Astrocyte of the spinal cord (primary cell): ENCODE measurements around the gene SRPK1.

Source experiments
- DNase-seq: peaks from one replicate; pipeline ENCODE4 v3.0.0; 2011; ENCODE audit warnings: low read depth, low spot score
- H3K4me3 ChIP-seq: 2 replicates; pipeline ENCODE4 v1.5.1; 2011; ENCODE audit warnings: low read depth, mild to moderate bottlenecking, low read length, moderate library complexity
- CTCF ChIP-seq: IDR thresholded peaks from 2 replicates; pipeline ENCODE4 v1.5.1; 2012; ENCODE audit warnings: low read depth, mild to moderate bottlenecking, low read length, inconsistent platforms
- in situ Hi-C: cut with HindIII; loops from 2 replicates; pipeline ENCODE4 v1.10.0; 2017; ENCODE audit warnings: low sequenced_read_pairs

SRPK1 gene

GRCh38 chr6:35811699-35811995, 109.3 kb downstream of the SRPK1 start:
- in situ Hi-C loops, result no loop called here
- no peak for TF ChIP-seq CTCF
- no peak for DNase-seq
- no peak overlapping the region for H3K4me3 ChIP-seq

GRCh38 chr6:35810971-35811698, 109.8 kb downstream of the SRPK1 start:
- in situ Hi-C loops, result no loop called here
- no peak overlapping the region for H3K4me3 ChIP-seq
- TF ChIP-seq CTCF, result no peak
- peak; percentile 57 for DNase-seq

GRCh38 chr6:35809809-35810208, 111.1 kb downstream of the SRPK1 start:
- H3K4me3 ChIP-seq, result no peak overlapping the region
- no peak for DNase-seq
- in situ Hi-C loops, result no loop called here
- no peak for TF ChIP-seq CTCF

GRCh38 chr6:35808688-35809087, 112.2 kb downstream of the SRPK1 start:
- H3K4me3 ChIP-seq, result no peak overlapping the region
- in situ Hi-C loops, result no loop called here
- TF ChIP-seq CTCF, result no peak
- no peak for DNase-seq

- peak; percentile 23 for DNase-seq
- no peak for TF ChIP-seq CTCF
- in situ Hi-C loops, result no loop called here
- H3K4me3 ChIP-seq, result no peak within 1 kb of the TSS
Measured at GRCh38 chr6:35804996-35805736, 115.7 kb downstream of the SRPK1 start, which contains the start of gene LHFPL5. Gene LHFPL5, plus strand, starts transcription at chr6:35805352. Its CDS starts 319 bp downstream, at chr6:35805671.

GRCh38 chr6:35801148-35801547, 119.8 kb downstream of the SRPK1 start:
- TF ChIP-seq CTCF, result no peak
- in situ Hi-C loops, result no loop called here
- no peak for DNase-seq
- no peak overlapping the region for H3K4me3 ChIP-seq
